NB4 (cell line): ENCODE results near the gene C6orf47.

Experiments used
- DNase-seq: peaks from one replicate; pipeline ENCODE4 v3.0.0; 2010; ENCODE audit warnings: low read depth
- H3K4me3 ChIP-seq: one replicate; pipeline ENCODE4 v1.5.1; 2011; ENCODE audit warnings: mild to moderate bottlenecking, low read depth, low read length, moderate library complexity
- MYC ChIP-seq: IDR thresholded peaks from 2 replicates; pipeline ENCODE4 v1.6.1; 2011; ENCODE audit warnings: low read depth, low read length
- POLR2A ChIP-seq: IDR thresholded peaks from 2 replicates; pipeline ENCODE4 v1.6.1; 2011; ENCODE audit warnings: mild to moderate bottlenecking; ENCODE audit not compliant: insufficient read length; ENCODE audit errors: extremely low read depth
- TF ChIP-seq, protein P1 (sequence below): IDR thresholded peaks from 2 replicates; pipeline ENCODE4 v1.6.1; 2011; ENCODE audit warnings: low read depth, low read length
- TF ChIP-seq, protein P2 (sequence below): IDR thresholded peaks from one replicate; pipeline ENCODE4 v1.5.1; 2012; ENCODE audit warnings: low read depth, low read length

The C6orf47 gene

DNA sequence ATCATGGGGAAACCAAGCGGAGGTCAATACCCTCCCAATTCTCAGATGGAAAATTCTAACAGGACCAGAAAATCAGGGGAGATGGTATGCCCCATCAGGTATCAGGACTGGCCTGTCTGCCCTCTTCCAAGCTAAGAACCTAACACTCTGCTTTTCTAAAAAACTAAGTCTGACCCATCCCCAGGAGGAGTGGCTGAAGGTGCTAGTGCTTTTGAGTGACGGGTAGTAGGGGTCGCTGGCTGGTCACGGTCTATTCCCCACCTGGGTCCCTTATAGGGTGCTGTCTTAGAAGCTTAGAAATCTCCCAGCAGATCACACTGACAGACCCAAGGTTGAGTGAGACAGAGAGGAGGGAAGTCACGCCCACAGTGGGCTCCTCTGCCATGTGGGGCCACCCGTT is 33.0 kb upstream of the C6orf47 start:
- no peak overlapping the region for H3K4me3 ChIP-seq
- no peak for DNase-seq
- TF ChIP-seq, protein P1, sequence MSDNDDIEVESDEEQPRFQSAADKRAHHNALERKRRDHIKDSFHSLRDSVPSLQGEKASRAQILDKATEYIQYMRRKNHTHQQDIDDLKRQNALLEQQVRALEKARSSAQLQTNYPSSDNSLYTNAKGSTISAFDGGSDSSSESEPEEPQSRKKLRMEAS, result no peak
- TF ChIP-seq POLR2A (no peak), MYC (no peak)
- TF ChIP-seq, protein P2, sequence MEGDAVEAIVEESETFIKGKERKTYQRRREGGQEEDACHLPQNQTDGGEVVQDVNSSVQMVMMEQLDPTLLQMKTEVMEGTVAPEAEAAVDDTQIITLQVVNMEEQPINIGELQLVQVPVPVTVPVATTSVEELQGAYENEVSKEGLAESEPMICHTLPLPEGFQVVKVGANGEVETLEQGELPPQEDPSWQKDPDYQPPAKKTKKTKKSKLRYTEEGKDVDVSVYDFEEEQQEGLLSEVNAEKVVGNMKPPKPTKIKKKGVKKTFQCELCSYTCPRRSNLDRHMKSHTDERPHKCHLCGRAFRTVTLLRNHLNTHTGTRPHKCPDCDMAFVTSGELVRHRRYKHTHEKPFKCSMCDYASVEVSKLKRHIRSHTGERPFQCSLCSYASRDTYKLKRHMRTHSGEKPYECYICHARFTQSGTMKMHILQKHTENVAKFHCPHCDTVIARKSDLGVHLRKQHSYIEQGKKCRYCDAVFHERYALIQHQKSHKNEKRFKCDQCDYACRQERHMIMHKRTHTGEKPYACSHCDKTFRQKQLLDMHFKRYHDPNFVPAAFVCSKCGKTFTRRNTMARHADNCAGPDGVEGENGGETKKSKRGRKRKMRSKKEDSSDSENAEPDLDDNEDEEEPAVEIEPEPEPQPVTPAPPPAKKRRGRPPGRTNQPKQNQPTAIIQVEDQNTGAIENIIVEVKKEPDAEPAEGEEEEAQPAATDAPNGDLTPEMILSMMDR, result no peak

DNA sequence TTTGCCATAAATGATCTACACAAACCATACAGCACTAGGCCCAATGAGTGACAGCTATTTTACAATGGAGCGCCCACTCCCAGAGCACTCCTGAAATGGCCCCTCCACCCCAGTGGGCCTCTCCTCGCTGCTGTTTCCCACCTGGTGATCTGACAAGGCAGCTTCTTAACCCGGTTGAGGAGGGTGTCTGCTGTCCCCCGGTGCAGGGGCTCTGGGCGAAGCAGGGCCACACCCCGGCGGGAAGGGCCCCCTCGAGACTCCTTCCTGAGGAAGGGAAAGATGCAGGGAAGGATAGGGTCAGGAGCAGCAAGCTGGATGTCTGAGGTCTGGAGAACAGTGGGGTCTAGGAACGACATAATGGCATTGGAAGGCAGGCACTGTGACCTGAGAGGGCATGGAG is 32.3 kb upstream of the C6orf47 start:
- H3K4me3 ChIP-seq, result no peak overlapping the region
- TF ChIP-seq POLR2A (no peak), MYC (no peak)
- TF ChIP-seq, protein P1, result no peak
- TF ChIP-seq, protein P2, result no peak
- no peak for DNase-seq

- no peak overlapping the region for H3K4me3 ChIP-seq
- no peak for DNase-seq
- TF ChIP-seq MYC (no peak), POLR2A (no peak)
- TF ChIP-seq, protein P2, result no peak
- TF ChIP-seq, protein P1, result no peak
Measured at GRCh38 chr6:31692353-31692752, 31.8 kb upstream of the C6orf47 start.

- H3K4me3 ChIP-seq, result no peak overlapping the region
- DNase-seq, result no peak
- TF ChIP-seq, protein P1, result no peak
Measured at GRCh38 chr6:31691564-31692108, 31.1 kb upstream of the C6orf47 start.

DNA sequence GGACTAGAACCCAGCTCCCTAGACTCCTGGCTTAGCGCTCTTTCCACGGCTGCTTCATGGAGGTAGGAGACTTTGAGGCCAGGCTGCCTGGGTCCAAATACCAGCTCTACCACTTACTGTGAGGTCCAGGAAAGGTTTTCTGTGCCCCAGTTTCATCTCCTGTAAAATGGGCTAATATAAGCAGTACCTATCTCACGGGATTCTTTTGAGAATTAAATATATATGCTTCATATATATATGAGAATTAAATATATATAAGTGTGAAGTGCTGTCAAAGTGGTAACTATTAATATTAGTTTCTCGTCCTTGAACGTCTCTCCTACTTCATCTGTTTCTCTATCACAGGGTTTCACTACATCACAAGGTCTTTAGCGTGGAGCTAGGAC is 30.5 kb upstream of the C6orf47 start:
- TF ChIP-seq, protein P1, result no peak
- TF ChIP-seq POLR2A (no peak), MYC (no peak)
- TF ChIP-seq, protein P2, result no peak

GRCh38 chr6:31690231-31691077 is 29.9 kb upstream of the C6orf47 start:
- no peak for TF ChIP-seq MYC
- TF ChIP-seq, protein P2, result no peak
- TF ChIP-seq, protein P1, result no peak
- no peak for TF ChIP-seq POLR2A
- no peak overlapping the region for H3K4me3 ChIP-seq
- no peak for DNase-seq

More for the DNA sequence above, 30.5 kb upstream of the C6orf47 start:
- H3K4me3 ChIP-seq, result no peak overlapping the region
- DNase-seq, result no peak
